CD4-positive, alpha-beta memory T cell (primary cell): ENCODE results near the gene BSN. TPM values are rescaled to one million over a fixed set of nuclear protein-coding genes. Genes with fewer than 3 reads are reported as not detected.
A peak's percentile ranks its signal among the peaks of the same experiment; 100 is the strongest.

Experiments
- CTCF ChIA-PET: fragments of 350-600 bp; sonication (Branson Sonifier 250); formaldehyde crosslinking; loops from one replicate; lab custom pipeline; 2021; ENCODE audit warnings: inconsistent platforms; ENCODE audit not compliant: partially characterized antibody; lab: Charles Lee
- POLR2A ChIA-PET: fragments of 350-600 bp; sonication (Branson Sonifier 250); formaldehyde crosslinking; loops from one replicate; lab custom pipeline; 2021; ENCODE audit not compliant: partially characterized antibody; lab: Charles Lee
- DNase-seq, 5 donors: peaks; one replicate each; pipeline versions ENCODE4 v3.0.0 to v3.0.0-alpha.2; 2020 to 2022; ENCODE audit warnings: mixed read lengths in 1 of 5
- H3K27ac ChIP-seq: one replicate; pipeline ENCODE4 v1.7.0; 2013; ENCODE audit warnings: low read depth, low read length
- H3K27me3 ChIP-seq: 2 replicates; pipeline ENCODE4 v1.7.0; 2013; ENCODE audit warnings: mild to moderate bottlenecking, low read length, moderate library complexity; ENCODE audit not compliant: insufficient read depth
- H3K36me3 ChIP-seq: 2 replicates; pipeline ENCODE4 v1.7.0; 2013; ENCODE audit warnings: mild to moderate bottlenecking, low read length, moderate library complexity; ENCODE audit not compliant: insufficient read depth
- H3K4me1 ChIP-seq: 2 replicates; pipeline ENCODE4 v1.7.0; 2013; ENCODE audit warnings: mild to moderate bottlenecking, low read length, moderate library complexity; ENCODE audit not compliant: insufficient read depth
- H3K4me3 ChIP-seq, 2 donors: one replicate each; pipeline ENCODE4 v1.7.0; 2013; ENCODE audit warnings: low read length in 2 of 2, mild to moderate bottlenecking in 1 of 2
- H3K9me3 ChIP-seq, 2 donors: one replicate each; pipeline ENCODE4 v1.7.0; 2013; ENCODE audit warnings: low read length in 2 of 2, control low read depth in 1 of 2; ENCODE audit not compliant: control insufficient read depth in 1 of 2
- H3K27ac Mint-ChIP-seq, 7 donors: one replicate each; pipeline ENCODE4 v1.8.0; 2020 to 2021; ENCODE audit warnings: mixed read lengths in 7 of 7, mild to moderate bottlenecking in 6 of 7, inconsistent platforms in 3 of 7, moderate library complexity in 3 of 7
- H3K27me3 Mint-ChIP-seq, 2 donors: one replicate each; pipeline ENCODE4 v1.8.0; 2020 to 2021; ENCODE audit warnings: mixed read lengths in 2 of 2
- H3K36me3 Mint-ChIP-seq, 2 donors: one replicate each; pipeline ENCODE4 v1.8.0; 2020 to 2021; ENCODE audit warnings: mixed read lengths in 2 of 2, inconsistent platforms in 1 of 2, mild to moderate bottlenecking in 1 of 2
- H3K4me1 Mint-ChIP-seq, 4 donors: one replicate each; pipeline ENCODE4 v1.8.0; 2020 to 2021; ENCODE audit warnings: mixed read lengths in 4 of 4, mild to moderate bottlenecking in 1 of 4
- H3K4me3 Mint-ChIP-seq, 8 donors: one replicate each; pipeline ENCODE4 v1.8.0; 2020 to 2021; ENCODE audit warnings: mixed read lengths in 8 of 8, mild to moderate bottlenecking in 7 of 8, moderate library complexity in 6 of 8, inconsistent platforms in 3 of 8
- H3K9me3 Mint-ChIP-seq, 8 donors: one replicate each; pipeline ENCODE4 v1.8.0; 2020 to 2021; ENCODE audit warnings: mixed read lengths in 8 of 8, mild to moderate bottlenecking in 5 of 8, inconsistent platforms in 3 of 8, moderate library complexity in 1 of 8
- intact Hi-C: fragments of 100-400 bp; cut with micrococcal nuclease; formaldehyde crosslinking; loops from one replicate; pipeline ENCODE4 v1.15.1; 2023
- polyA plus RNA-seq, 2 donors: library from polyadenylated mRNA; unstranded; fragments of 300-500 nt; fragmentation: Illumina TruSeq; gene quantifications; one replicate each; pipeline ENCODE4 v1.2.3, GENCODE V29; 2021
- total RNA-seq, 2 experiments: library from RNA; stranded (reverse); gene quantifications; one replicate each; pipeline ENCODE4 v1.2.3, GENCODE V29; 2021

Gene BSN
- total and polyA plus RNA-seq, 4 experiments from 2014 or later: 0.01 to 0.15 (median 0.06) TPM; not detected in 1

- Mint-ChIP-seq H3K36me3 (peaks cover 0 to 4% of the 10 kb centered on the region in 2 donors), H3K9me3 (peaks cover 0 to 2% (median 0%) of the 10 kb centered on the region in 8 donors), H3K27ac (no peak overlapping the region), H3K27me3 (no peaks in the 10 kb centered on the region), H3K4me3 (no peak overlapping the region), H3K4me1 (peaks cover 10 to 18% (median 14%) of the 10 kb centered on the region in 4 donors)
- peaks cover 10% of the 10 kb centered on the region for H3K4me1 ChIP-seq
- no peaks in the 10 kb centered on the region for H3K27me3 ChIP-seq
- H3K27ac ChIP-seq: no peak overlapping the region
- no peak for DNase-seq
- intact Hi-C loops: no loop called here
- no peak overlapping the region for H3K4me3 ChIP-seq
- H3K36me3 ChIP-seq: no peaks in the 10 kb centered on the region
- ChIA-PET CTCF (interaction anchor here (1.1 to 5.3 kb wide), 4 partner anchors 102 to 156 kb away, joined by 3 to 319 read pairs (median 4); no protein-coding TSS in a partner anchor), POLR2A (interaction anchor here (1.6 kb wide), 1 partner anchor 129 kb away, joined by 9 read pairs; no protein-coding TSS in a partner anchor)
- H3K9me3 ChIP-seq: no peaks in the 10 kb centered on the region
These were observed 114.6 kb downstream of the BSN start for GRCh38 chr3:49668861-49669260.

DNA sequence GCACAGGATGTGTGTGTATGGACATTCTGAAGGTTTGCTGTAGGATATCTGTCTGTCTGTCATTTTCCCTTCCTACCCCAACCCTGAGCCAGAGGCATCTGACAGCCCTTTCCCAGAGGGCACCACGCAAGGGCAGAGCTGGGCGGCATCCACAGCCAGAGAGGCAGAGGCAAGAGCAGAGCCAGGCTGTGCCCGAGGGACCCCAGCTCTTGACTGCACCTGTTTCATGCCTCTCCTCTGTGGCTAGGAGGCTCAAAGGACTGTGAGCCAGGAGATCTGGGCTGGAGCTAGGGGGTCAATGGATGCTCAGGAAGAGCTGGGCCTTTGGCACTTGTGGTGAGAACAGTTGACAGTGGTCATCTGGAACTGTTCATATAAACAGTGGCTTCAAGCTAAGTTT is 115.1 kb downstream of the BSN start:
- Histone ChIP-seq H3K9me3 (no peaks in the 10 kb centered on the region), H3K4me1 (peaks cover 10% of the 10 kb centered on the region), H3K27me3 (no peaks in the 10 kb centered on the region), H3K4me3 (no peak overlapping the region), H3K36me3 (no peaks in the 10 kb centered on the region), H3K27ac (no peak overlapping the region)
- Mint-ChIP-seq H3K27ac (no peak overlapping the region), H3K4me3 (no peak overlapping the region), H3K36me3 (peaks cover 0 to 6% of the 10 kb centered on the region in 2 donors), H3K9me3 (peaks cover 0 to 2% (median 0%) of the 10 kb centered on the region in 8 donors), H3K27me3 (no peaks in the 10 kb centered on the region), H3K4me1 (peaks cover 10 to 19% (median 15%) of the 10 kb centered on the region in 4 donors)
- intact Hi-C loops: no loop called here
- CTCF ChIA-PET: interaction anchor here (1.1 to 5.3 kb wide), 4 partner anchors 103 to 156 kb away, joined by 3 to 319 read pairs (median 4); no protein-coding TSS in a partner anchor
- POLR2A ChIA-PET: interaction anchor here (1.6 kb wide), 1 partner anchor 130 kb away, joined by 9 read pairs; no protein-coding TSS in a partner anchor
- DNase-seq: no peak

- H3K36me3 Mint-ChIP-seq: peaks cover 5 to 18% of the 10 kb centered on the region in 2 donors
- H3K27me3 ChIP-seq: no peaks in the 10 kb centered on the region
- H3K4me1 Mint-ChIP-seq: peaks cover 16 to 35% (median 27%) of the 10 kb centered on the region in 4 donors
- H3K4me1 ChIP-seq: peaks cover 23% of the 10 kb centered on the region
- H3K27ac Mint-ChIP-seq: peak overlapping the region in 1 of 7 donors; percentile 83
- intact Hi-C loops: loop anchor here (1.0 to 10.0 kb wide), 5 partner anchors 68 to 329 kb away; partner anchors contain the start of genes RBM6, RHOA, TCTA and USP4
- no peak for DNase-seq
- no peak overlapping the region for H3K27ac ChIP-seq
- ChIA-PET CTCF (interaction anchor here (1.0 to 5.3 kb wide), 14 partner anchors 11 to 506 kb away, joined by 3 to 319 read pairs (median 4); partner anchors contain the start of genes MON1A and UBA7), POLR2A (interaction anchor here (1.2 to 4.0 kb wide), 3 partner anchors 123 to 269 kb away, joined by 3 to 85 read pairs (median 3); partner anchors contain the start of gene RBM6)
- peaks cover 0 to 2% (median 0%) of the 10 kb centered on the region in 8 donors for H3K9me3 Mint-ChIP-seq
- H3K9me3 ChIP-seq: no peaks in the 10 kb centered on the region
- H3K36me3 ChIP-seq: peaks cover 2% of the 10 kb centered on the region
- no peak overlapping the region for H3K4me3 ChIP-seq
- no peaks in the 10 kb centered on the region for H3K27me3 Mint-ChIP-seq
- no peak overlapping the region for H3K4me3 Mint-ChIP-seq
These were observed 116.6 kb downstream of the BSN start for GRCh38 chr3:49670940-49671290.

- Histone ChIP-seq H3K36me3 (peaks cover 9% of the 10 kb centered on the region), H3K27me3 (no peaks in the 10 kb centered on the region), H3K9me3 (no peaks in the 10 kb centered on the region), H3K4me3 (no peak overlapping the region), H3K27ac (no peak overlapping the region), H3K4me1 (peaks cover 30% of the 10 kb centered on the region)
- peak overlapping the region; percentile 40 to 91 (median 80) for H3K27ac Mint-ChIP-seq
- no peaks in the 10 kb centered on the region for H3K9me3 Mint-ChIP-seq
- no peaks in the 10 kb centered on the region for H3K27me3 Mint-ChIP-seq
- peak; percentile 66 to 69 (median 69) for DNase-seq
- intact Hi-C loops: loop anchor here (1.0 to 10.0 kb wide), 5 partner anchors 68 to 329 kb away; partner anchors contain the start of genes RBM6, RHOA, TCTA and USP4
- peak overlapping the region; percentile 50 to 83 (median 72) for H3K4me3 Mint-ChIP-seq
- H3K36me3 Mint-ChIP-seq: peaks cover 10 to 20% of the 10 kb centered on the region in 2 donors
- ChIA-PET POLR2A (interaction anchor here (0.8 to 4.0 kb wide), 6 partner anchors 117 to 268 kb away, joined by 3 to 85 read pairs (median 4); partner anchors contain the start of genes BSN, DAG1 and RBM6), CTCF (interaction anchor here (0.6 to 5.3 kb wide), 21 partner anchors 11 to 507 kb away, joined by 3 to 319 read pairs (median 4); partner anchors contain the start of genes MON1A and UBA7)
- peaks cover 17 to 40% (median 30%) of the 10 kb centered on the region in 4 donors for H3K4me1 Mint-ChIP-seq
These were observed 117.3 kb downstream of the BSN start for GRCh38 chr3:49671291-49672288.

- DNase-seq: no peak
- Histone ChIP-seq H3K9me3 (no peaks in the 10 kb centered on the region), H3K4me1 (peaks cover 32% of the 10 kb centered on the region), H3K4me3 (peak overlapping the region; percentile 28 to 75), H3K27ac (peak overlapping the region; percentile 77), H3K27me3 (no peaks in the 10 kb centered on the region), H3K36me3 (peaks cover 25% of the 10 kb centered on the region)
- peaks cover 22 to 32% of the 10 kb centered on the region in 2 donors for H3K36me3 Mint-ChIP-seq
- ChIA-PET POLR2A (interaction anchor here (0.8 to 4.0 kb wide), 4 partner anchors 16 to 333 kb away, joined by 3 to 85 read pairs (median 4); partner anchors contain the start of genes DAG1, MST1 and USP4), CTCF (interaction anchor here (0.6 to 5.3 kb wide), 8 partner anchors 13 to 571 kb away, joined by 3 to 319 read pairs (median 5); partner anchors contain the start of gene BSN)
- peak overlapping the region; percentile 90 to 99 (median 94) for H3K4me3 Mint-ChIP-seq
- intact Hi-C loops: loop anchor here (5.0 to 10.0 kb wide), 3 partner anchors 258 to 331 kb away; partner anchors contain the start of genes RBM6, RHOA, TCTA and USP4
- peaks cover 19 to 48% (median 34%) of the 10 kb centered on the region in 4 donors for H3K4me1 Mint-ChIP-seq
- H3K27ac Mint-ChIP-seq: peak overlapping the region; percentile 97 to 99 (median 98)
- no peaks in the 10 kb centered on the region for H3K9me3 Mint-ChIP-seq
- H3K27me3 Mint-ChIP-seq: no peaks in the 10 kb centered on the region
These were observed 118.9 kb downstream of the BSN start for GRCh38 chr3:49673121-49673714.
